Loucy (cell line): ENCODE data around the gene PPM1L.

Source experiments
- H2AFZ ChIP-seq: fragments of 200-600 bp; sonication (generic); 2 replicates; pipeline ENCODE4 v1.6.0; 2016; ENCODE audit warnings: antibody characterized with exemption, mild to moderate bottlenecking, low read length, moderate library complexity
- H3F3A ChIP-seq: fragments of 200-600 bp; 2 replicates; pipeline ENCODE4 v1.6.0; 2016; ENCODE audit warnings: antibody characterized with exemption, low read depth, mild to moderate bottlenecking
- H3K27me3 ChIP-seq: fragments of 200-600 bp; sonication (generic); 2 replicates; pipeline ENCODE4 v1.6.1; 2014; ENCODE audit warnings: low read length, mild to moderate bottlenecking; ENCODE audit not compliant: insufficient read depth, poor library complexity, severe bottlenecking
- H3K36me3 ChIP-seq: fragments of 200-600 bp; sonication (generic); 2 replicates; pipeline ENCODE4 v1.6.1; 2016; ENCODE audit warnings: low read length; ENCODE audit not compliant: insufficient read depth
- H3K4me1 ChIP-seq: fragments of 200-600 bp; sonication (generic); 2 replicates; pipeline ENCODE4 v1.5.1; 2014; ENCODE audit warnings: low read length, mild to moderate bottlenecking; ENCODE audit not compliant: insufficient read depth, poor library complexity, severe bottlenecking
- H3K4me2 ChIP-seq: fragments of 200-600 bp; sonication (generic); 2 replicates; pipeline ENCODE4 v1.6.0; 2014; ENCODE audit warnings: antibody characterized with exemption, low read length, low read depth, mild to moderate bottlenecking; ENCODE audit not compliant: poor library complexity, severe bottlenecking
- H3K4me3 ChIP-seq: fragments of 200-600 bp; sonication (generic); 2 replicates; pipeline ENCODE4 v1.5.1; 2014; ENCODE audit warnings: low read length, mild to moderate bottlenecking, mixed read lengths; ENCODE audit not compliant: poor library complexity, severe bottlenecking
- H3K79me2 ChIP-seq: fragments of 200-600 bp; sonication (generic); 2 replicates; pipeline ENCODE4 v1.6.1; 2014; ENCODE audit warnings: low read length; ENCODE audit not compliant: insufficient read depth
- H3K9ac ChIP-seq: fragments of 200-600 bp; sonication (generic); 2 replicates; pipeline ENCODE4 v1.6.0; 2014; ENCODE audit warnings: mild to moderate bottlenecking, low read depth, low read length, moderate library complexity; ENCODE audit not compliant: poor library complexity, severe bottlenecking
- H3K9me2 ChIP-seq: fragments of 200-600 bp; sonication (generic); replicated peaks from 2 replicates; pipeline ENCODE4 v1.6.1; 2016; ENCODE audit warnings: low read depth, low read length, mixed read lengths
- H3K9me3 ChIP-seq: fragments of 200-600 bp; sonication (generic); 2 replicates; pipeline ENCODE4 v1.6.1; 2014; ENCODE audit warnings: mild to moderate bottlenecking, antibody characterized with exemption, low read length, low read depth; ENCODE audit not compliant: insufficient read depth
- H4K20me1 ChIP-seq: fragments of 200-600 bp; sonication (generic); 2 replicates; pipeline ENCODE4 v1.6.0; 2014; ENCODE audit warnings: antibody characterized with exemption, low read length, mild to moderate bottlenecking; ENCODE audit not compliant: insufficient read depth, poor library complexity, severe bottlenecking
- EZH2phosphoT487 ChIP-seq: fragments of 200-600 bp; IDR thresholded peaks from 2 replicates; pipeline ENCODE4 v1.6.1; 2018; ENCODE audit warnings: antibody characterized with exemption, mild to moderate bottlenecking, moderate library complexity, borderline replicate concordance
- TF ChIP-seq, protein P1 (sequence below): fragments of 200-600 bp; sonication (generic); conservative IDR thresholded peaks from 2 replicates; pipeline ENCODE4 v1.5.1; 2014; ENCODE audit warnings: mild to moderate bottlenecking, antibody characterized with exemption, low read length

Gene PPM1L

DNA sequence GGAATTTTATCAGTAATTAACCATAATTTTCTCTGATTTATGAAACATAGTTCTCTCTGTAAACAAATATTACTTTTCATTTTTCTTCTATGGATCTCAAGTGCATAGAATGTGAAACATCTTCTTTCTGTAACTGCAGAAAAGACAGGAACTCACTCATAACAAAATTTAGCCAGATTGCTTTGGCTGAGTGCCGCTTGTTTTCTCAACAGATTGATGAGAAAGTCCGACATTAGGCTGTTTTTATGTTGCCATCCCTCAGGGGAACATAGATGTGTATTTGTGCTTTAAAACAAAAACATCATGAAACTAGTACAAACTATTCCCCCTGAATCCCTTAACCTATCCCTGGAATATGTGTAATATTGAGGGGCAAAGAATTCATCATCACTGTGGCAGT lies 194.9 kb downstream of the PPM1L start:
- TF ChIP-seq EZH2phosphoT487 = no peak
- TF ChIP-seq, protein P1, sequence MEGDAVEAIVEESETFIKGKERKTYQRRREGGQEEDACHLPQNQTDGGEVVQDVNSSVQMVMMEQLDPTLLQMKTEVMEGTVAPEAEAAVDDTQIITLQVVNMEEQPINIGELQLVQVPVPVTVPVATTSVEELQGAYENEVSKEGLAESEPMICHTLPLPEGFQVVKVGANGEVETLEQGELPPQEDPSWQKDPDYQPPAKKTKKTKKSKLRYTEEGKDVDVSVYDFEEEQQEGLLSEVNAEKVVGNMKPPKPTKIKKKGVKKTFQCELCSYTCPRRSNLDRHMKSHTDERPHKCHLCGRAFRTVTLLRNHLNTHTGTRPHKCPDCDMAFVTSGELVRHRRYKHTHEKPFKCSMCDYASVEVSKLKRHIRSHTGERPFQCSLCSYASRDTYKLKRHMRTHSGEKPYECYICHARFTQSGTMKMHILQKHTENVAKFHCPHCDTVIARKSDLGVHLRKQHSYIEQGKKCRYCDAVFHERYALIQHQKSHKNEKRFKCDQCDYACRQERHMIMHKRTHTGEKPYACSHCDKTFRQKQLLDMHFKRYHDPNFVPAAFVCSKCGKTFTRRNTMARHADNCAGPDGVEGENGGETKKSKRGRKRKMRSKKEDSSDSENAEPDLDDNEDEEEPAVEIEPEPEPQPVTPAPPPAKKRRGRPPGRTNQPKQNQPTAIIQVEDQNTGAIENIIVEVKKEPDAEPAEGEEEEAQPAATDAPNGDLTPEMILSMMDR = no peak
- no peaks in the 10 kb centered on the region for H3F3A ChIP-seq
- peaks cover 6% of the 10 kb centered on the region for H3K27me3 ChIP-seq
- peaks cover 17% of the 10 kb centered on the region for H3K4me1 ChIP-seq
- H3K36me3 ChIP-seq = no peaks in the 10 kb centered on the region
- no peak overlapping the region for H3K4me2 ChIP-seq
- H3K79me2 ChIP-seq = no peaks in the 10 kb centered on the region
- H3K4me3 ChIP-seq = no peak overlapping the region
- no peaks in the 10 kb centered on the region for H3K9me3 ChIP-seq
- H4K20me1 ChIP-seq = no peaks in the 10 kb centered on the region
- H3K9me2 ChIP-seq = no peaks in the 10 kb centered on the region
- no peak overlapping the region for H2AFZ ChIP-seq
- H3K9ac ChIP-seq = no peak overlapping the region

DNA sequence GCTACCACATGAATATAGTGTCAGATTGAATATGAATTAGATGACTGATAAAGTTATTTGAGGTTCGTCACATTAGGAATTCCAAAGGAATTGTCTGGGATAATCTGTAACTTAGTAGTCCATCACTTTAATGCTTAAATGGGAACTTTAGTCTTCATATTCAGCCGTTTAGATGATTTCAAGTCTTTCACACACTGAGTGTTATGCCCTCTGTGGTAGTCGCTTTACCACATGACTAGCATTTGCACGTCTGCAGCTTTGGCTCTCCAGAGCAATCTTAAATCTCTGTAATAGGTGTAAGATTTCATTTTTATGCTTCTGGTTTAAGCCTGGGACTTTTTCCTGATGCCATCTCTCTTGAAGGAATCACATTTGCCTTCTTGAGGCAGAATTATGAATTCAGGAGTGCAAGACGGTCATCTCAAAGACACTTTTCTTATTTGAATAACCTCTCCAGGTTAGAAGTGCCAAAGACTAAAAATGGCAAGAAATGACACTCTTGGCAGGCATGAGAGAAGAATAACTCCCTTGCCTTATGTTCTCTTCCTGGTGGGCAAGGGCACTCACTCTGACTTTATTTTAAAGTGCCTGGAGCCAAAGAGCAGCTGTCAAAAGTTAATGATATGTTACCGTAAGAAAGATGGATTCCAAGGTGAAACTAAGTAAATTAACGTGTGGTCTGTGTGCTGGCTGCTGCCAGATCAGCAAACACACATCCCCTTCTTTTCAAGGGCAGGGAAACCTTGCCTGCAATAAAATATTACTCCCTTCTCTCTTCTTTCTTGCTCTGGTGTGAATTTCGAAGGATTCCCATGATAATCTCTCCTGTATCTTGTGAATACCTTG lies 195.8 kb downstream of the PPM1L start:
- Histone ChIP-seq H3K9ac (no peak overlapping the region), H3K9me3 (no peaks in the 10 kb centered on the region), H2AFZ (no peak overlapping the region), H3F3A (no peaks in the 10 kb centered on the region), H3K27me3 (peaks cover 6% of the 10 kb centered on the region), H3K9me2 (no peaks in the 10 kb centered on the region), H3K4me1 (peaks cover 17% of the 10 kb centered on the region), H3K4me2 (no peak overlapping the region), H3K79me2 (no peaks in the 10 kb centered on the region), H4K20me1 (no peaks in the 10 kb centered on the region), H3K4me3 (no peak overlapping the region), H3K36me3 (no peaks in the 10 kb centered on the region)
- TF ChIP-seq, protein P1 = no peak
- no peak for TF ChIP-seq EZH2phosphoT487

DNA sequence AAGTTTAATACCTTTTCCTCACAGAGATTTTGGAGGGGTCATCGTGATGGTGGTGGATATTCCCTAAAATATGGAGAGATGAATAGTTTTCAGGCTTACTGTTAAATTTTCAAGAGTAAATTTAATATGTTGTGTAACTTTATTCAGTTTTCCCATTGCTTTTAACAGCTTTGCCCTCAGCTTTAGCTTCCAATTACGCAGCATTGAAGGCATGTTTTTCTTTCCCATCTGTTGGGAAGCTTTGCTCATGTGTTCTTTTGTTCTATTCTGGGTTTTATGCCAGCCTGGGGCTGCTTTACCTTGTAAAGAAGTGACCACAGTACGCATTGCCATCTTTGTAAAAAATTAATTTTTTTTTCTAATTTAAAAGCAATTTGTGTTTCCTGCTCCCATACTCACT lies 197.7 kb downstream of the PPM1L start:
- Histone ChIP-seq H3K4me3 (no peak overlapping the region), H3K9me2 (no peaks in the 10 kb centered on the region), H3K27me3 (peaks cover 6% of the 10 kb centered on the region), H3F3A (no peaks in the 10 kb centered on the region), H3K4me1 (peaks cover 17% of the 10 kb centered on the region), H3K4me2 (no peak overlapping the region), H3K9ac (no peak overlapping the region), H3K9me3 (no peaks in the 10 kb centered on the region), H4K20me1 (no peaks in the 10 kb centered on the region), H2AFZ (no peak overlapping the region), H3K36me3 (no peaks in the 10 kb centered on the region), H3K79me2 (no peaks in the 10 kb centered on the region)
- TF ChIP-seq, protein P1 = no peak
- TF ChIP-seq EZH2phosphoT487 = no peak
